NCI-H1694 treated with DMSO at 0.1 percent for 48 hours (cell line): Measurements from ENCODE around the gene MAU2.
"Not testable (repeated sequence)": the region's sequence is repeated elsewhere in the genome, so short reads cannot be mapped to it uniquely, and the experiment has no call there.

Experiments used
- DNase-seq: peaks from one replicate; lab custom pipeline; 2025; lab: John Stamatoyannopoulos, UW

The MAU2 gene

GRCh38 chr19:19348266-19348665 lies 27.6 kb downstream of the MAU2 start:
- DNase-seq = no peak

- no peak for DNase-seq
Measured at GRCh38 chr19:19349365-19349764, 28.7 kb downstream of the MAU2 start.

- not testable (repeated sequence) for DNase-seq
Measured at GRCh38 chr19:19350756-19351155, 30.1 kb downstream of the MAU2 start.

- DNase-seq = no peak
Measured at GRCh38 chr19:19352823-19353222, 32.2 kb downstream of the MAU2 start.

- DNase-seq = no peak
Measured at GRCh38 chr19:19354007-19354406, 33.4 kb downstream of the MAU2 start.

GRCh38 chr19:19354932-19355331 lies 34.3 kb downstream of the MAU2 start:
- DNase-seq = no peak

- no peak for DNase-seq
Measured at GRCh38 chr19:19355606-19356139, 35.0 kb downstream of the MAU2 start.

- no peak for DNase-seq
Measured at GRCh38 chr19:19356500-19356899, 35.9 kb downstream of the MAU2 start.

- no peak for DNase-seq
Measured at GRCh38 chr19:19356901-19357566, 36.4 kb downstream of the MAU2 start.

GRCh38 chr19:19361075-19361594 lies 40.5 kb downstream of the MAU2 start:
- peak; percentile 78 for DNase-seq

GRCh38 chr19:19362075-19362474 lies 41.4 kb downstream of the MAU2 start:
- no peak for DNase-seq

GRCh38 chr19:19366434-19367396 lies 46.1 kb downstream of the MAU2 start:
- DNase-seq = peak; percentile 37

- no peak for DNase-seq
Measured at GRCh38 chr19:19368087-19368486, 47.5 kb downstream of the MAU2 start.

- no peak for DNase-seq
Measured at GRCh38 chr19:19371059-19371458, 50.4 kb downstream of the MAU2 start.

GRCh38 chr19:19372656-19373416 lies 52.2 kb downstream of the MAU2 start:
- no peak for DNase-seq

- DNase-seq = no peak
Measured at GRCh38 chr19:19379527-19379926, 58.9 kb downstream of the MAU2 start.

GRCh38 chr19:19380316-19380715 lies 59.7 kb downstream of the MAU2 start:
- not testable (repeated sequence) for DNase-seq

GRCh38 chr19:19381007-19381926 lies 60.6 kb downstream of the MAU2 start:
- no peak for DNase-seq

- no peak for DNase-seq
Measured at GRCh38 chr19:19382118-19382517, 61.5 kb downstream of the MAU2 start.

- no peak for DNase-seq
Measured at GRCh38 chr19:19384486-19384885, 63.9 kb downstream of the MAU2 start.
